GM18951 (cell line): ENCODE data around the gene PIGW.
A peak's percentile ranks its signal among the peaks of the same experiment; 100 is the strongest.

ENCODE experiments used
- POLR2A ChIP-seq: IDR thresholded peaks from 4 replicates; pipeline ENCODE4 v1.6.1; 2011; ENCODE audit warnings: mild to moderate bottlenecking; ENCODE audit not compliant: insufficient read length, insufficient read depth; ENCODE audit errors: extremely low read depth
- in situ Hi-C: fragments of 300-500 bp; cut with MboI; formaldehyde crosslinking; loops from one replicate; pipeline ENCODE4 v1.12.0; 2022; ENCODE audit warnings: low sequenced_read_pairs, mixed read lengths, inconsistent platforms; ENCODE audit not compliant: unreplicated experiment

PIGW gene

DNA sequence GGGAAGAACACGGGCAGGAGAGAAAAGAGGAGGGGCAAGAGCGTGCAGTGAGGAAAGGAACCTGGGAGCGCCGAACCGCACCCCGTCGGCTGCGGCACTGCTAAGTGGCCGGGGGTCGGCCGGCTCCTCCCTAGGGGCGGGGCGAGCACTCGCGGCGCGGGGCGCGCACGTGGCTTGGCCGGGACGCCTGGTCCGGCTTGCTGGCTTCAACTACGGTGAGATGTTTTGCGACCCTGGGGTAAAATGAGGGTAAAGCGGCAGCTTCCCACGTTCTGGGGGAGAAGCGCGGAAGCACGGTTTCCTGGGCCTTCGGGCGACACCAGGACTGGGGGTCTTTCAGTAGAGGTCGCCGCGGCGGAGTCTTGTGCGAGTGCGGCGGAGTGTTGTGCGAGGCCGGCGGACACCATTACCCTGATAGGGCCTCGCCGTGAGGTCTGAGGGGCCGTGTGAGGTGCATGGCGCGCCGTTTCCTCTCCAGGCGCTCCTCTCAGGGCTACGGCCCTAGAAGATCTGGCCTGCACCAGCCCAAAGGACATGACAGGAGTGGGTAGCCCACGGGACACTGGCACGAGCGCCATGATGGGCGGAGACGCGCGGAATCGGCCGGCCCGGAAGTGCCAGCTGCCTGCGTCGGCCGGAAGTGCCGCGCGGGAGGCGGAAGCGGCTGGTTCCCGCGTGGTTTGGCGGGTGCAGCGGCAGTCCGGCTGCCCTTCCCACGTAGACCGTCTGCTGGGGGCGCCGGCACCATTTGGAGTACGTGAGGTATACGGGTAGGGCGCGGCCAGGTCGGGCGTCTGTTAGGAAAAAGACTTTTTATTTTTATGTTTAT is at the start of gene PIGW, which contains the start of gene MYO19:
PIGW (plus strand) TSS at position 148 of the 829 bp plus-strand sequence. CDS start 2,115 bp downstream, outside the sequence.
MYO19 (minus strand) TSS at position 29 of the 829 bp plus-strand sequence. CDS start 2,330 bp downstream, outside the sequence.
- in situ Hi-C loops: no loop called here
- peak; percentile 92 for TF ChIP-seq POLR2A

DNA sequence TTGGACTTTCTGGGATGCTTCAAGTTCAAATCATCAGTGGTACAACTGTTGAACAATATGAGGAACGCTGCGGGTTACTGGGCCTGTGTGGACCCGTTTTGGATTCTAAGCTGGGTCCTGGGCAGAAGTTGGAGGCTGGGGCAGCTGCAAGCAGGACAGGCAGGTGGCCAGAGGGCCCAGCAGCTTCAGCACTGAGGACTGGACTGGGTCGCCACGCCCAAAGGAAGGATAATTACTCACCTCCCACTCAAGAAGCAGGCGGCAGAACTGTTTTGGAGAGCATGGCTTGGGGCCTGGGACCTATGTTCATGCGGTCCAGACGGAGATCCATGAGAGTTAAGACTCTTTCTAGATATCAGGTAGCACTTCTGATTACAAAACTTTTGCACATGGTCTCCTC is 49.8 kb upstream of the PIGW start:
- in situ Hi-C loops: loop anchor here (25.0 kb wide), 2 partner anchors 273 to 523 kb away; partner anchors contain the start of gene CCL4L2
- no peak for TF ChIP-seq POLR2A

DNA sequence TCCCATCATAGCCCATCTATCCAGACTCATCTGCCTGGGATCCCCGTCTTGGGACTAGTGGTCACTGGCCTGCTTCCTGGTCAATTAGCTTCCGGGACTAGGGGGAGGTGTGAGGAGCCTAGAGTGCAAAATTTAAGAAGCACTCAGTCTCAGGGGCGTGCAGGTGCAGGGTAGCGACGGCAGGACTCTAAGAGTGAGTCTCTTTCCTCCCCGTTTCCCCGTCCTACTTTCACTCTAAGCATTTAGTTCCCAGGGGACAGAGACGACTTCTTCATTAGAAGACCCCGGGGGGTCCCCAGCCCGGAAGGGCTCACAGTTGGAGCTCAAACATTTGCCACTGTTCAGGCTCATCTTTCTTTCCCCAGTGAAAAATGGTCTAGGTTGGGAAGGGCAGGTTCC is 49.0 kb upstream of the PIGW start:
- in situ Hi-C loops: loop anchor here (25.0 kb wide), 2 partner anchors 274 to 524 kb away; partner anchors contain the start of gene CCL4L2
- TF ChIP-seq POLR2A: no peak

- in situ Hi-C loops: loop anchor here (25.0 kb wide), 2 partner anchors 274 to 524 kb away; partner anchors contain the start of gene CCL4L2
These were observed 48.3 kb upstream of the PIGW start, which contains the start of gene ZNHIT3 for GRCh38 chr17:36486204-36487194. Gene ZNHIT3, plus strand, starts transcription at chr17:36486681. Its CDS starts 19 bp downstream, at chr17:36486700.

GRCh38 chr17:36493956-36494355 is 40.8 kb upstream of the PIGW start:
- TF ChIP-seq POLR2A: no peak
- in situ Hi-C loops: loop anchor here (25.0 kb wide), 2 partner anchors 282 to 532 kb away; partner anchors contain the start of gene CCL4L2

More at GRCh38 chr17:36486204-36487194, 48.3 kb upstream of the PIGW start, which contains the start of gene ZNHIT3:
- TF ChIP-seq POLR2A: peak; percentile 86

DNA sequence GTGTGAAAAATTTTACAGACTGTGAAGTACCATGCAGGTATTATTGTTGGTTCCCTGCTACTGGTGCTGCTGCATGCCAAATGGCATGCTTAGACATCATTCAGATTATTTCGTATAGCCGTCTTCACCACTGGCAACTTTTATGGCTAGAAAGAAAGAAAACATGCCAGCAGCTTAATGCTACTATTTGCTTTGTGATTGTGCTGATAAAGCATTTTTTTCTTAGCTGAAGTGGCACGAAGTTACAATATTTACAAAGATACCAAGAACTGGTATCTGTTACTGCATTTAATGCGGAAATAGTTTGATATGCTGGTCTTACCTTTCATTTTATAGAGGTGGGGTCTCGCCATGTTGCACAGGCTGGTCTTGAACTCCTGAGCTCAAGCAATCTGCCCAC is 40.1 kb upstream of the PIGW start:
- no peak for TF ChIP-seq POLR2A
- in situ Hi-C loops: loop anchor here (25.0 kb wide), 2 partner anchors 282 to 532 kb away; partner anchors contain the start of gene CCL4L2

DNA sequence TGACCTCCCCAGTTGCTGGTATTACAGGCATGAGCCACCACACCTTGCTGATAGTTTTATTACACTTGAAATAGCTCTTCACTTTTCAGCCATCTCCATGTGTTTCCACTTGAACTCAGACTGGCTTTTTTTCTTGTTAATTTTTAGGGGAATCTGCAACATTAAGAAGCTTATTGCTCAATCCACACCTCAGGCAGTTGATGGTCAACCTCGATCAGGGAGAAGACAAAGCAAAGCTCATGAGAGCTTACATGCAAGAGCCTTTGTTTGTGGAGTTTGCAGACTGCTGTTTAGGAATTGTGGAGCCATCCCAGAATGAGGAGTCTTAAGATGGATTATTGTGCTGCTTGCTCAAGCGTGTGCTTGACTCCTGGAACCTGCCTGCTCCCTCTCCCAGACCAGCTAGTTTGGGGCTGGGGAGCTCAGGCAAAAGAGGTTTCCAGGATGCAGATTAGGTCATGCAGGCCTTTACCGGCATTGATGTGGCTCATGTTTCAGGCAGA is 39.7 kb upstream of the PIGW start:
- no peak for TF ChIP-seq POLR2A
- in situ Hi-C loops: loop anchor here (25.0 kb wide), 2 partner anchors 283 to 533 kb away; partner anchors contain the start of gene CCL4L2

DNA sequence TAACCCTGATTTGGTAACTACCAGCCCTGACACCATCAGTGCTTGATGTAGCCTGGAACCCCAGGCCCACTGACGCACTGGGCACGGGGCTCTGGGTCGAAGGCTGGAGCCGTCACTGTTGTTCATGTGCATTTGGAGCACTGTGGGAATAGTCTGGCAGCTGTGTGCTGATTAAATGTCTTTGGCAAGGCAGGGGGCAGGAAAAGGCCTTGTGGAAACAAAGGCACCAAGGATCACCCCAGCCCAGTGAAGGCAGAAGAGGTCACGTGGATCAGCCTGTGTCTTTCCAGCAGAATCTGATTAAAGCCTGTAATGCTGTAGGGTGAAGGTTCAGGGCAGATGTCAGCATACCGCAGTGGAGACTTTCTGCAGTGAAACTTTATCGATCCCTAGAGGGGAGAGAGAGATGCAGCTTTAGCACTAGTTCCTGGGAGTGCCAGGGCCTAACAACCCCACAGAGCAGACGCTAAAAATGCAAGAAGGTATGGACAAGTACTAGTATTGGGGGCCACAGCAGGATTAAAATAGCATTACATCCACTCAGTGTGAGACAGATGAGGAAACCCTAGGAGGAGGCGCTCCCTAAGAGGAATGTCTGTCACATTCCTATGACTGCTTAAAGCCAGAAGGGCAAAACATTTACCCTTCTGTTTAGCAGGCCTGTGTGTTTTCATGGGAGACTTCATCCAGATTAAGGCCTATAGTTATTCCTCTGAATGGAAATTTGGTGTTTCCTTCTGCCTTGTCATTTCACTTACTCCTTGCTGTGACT is 38.6 kb upstream of the PIGW start:
- no peak for TF ChIP-seq POLR2A
- in situ Hi-C loops: loop anchor here (25.0 kb wide), 2 partner anchors 284 to 534 kb away; partner anchors contain the start of gene CCL4L2

- in situ Hi-C loops: loop anchor here (25.0 kb wide), 2 partner anchors 286 to 536 kb away; partner anchors contain the start of gene CCL4L2
- TF ChIP-seq POLR2A: no peak
These were observed 36.6 kb upstream of the PIGW start for GRCh38 chr17:36498155-36498554.

- in situ Hi-C loops: loop anchor here (25.0 kb wide), 2 partner anchors 286 to 536 kb away; partner anchors contain the start of gene CCL4L2
- TF ChIP-seq POLR2A: no peak
These were observed 36.1 kb upstream of the PIGW start for GRCh38 chr17:36498560-36499300.

GRCh38 chr17:36500745-36501225 is 34.0 kb upstream of the PIGW start:
- in situ Hi-C loops: no loop called here

More at GRCh38 chr17:36500745-36501225, 34.0 kb upstream of the PIGW start:
- no peak for TF ChIP-seq POLR2A
